ENCODE data around the gene GINS2.

- no peak for TF ChIP-seq ELF1 (IDR thresholded peaks at IDR 0.05; ENCODE audit: borderline replicate concordance, low read depth)
- TF ChIP-seq CTCF (IDR thresholded peaks at IDR 0.05 in 2 of 3, conservative IDR thresholded peaks at IDR 0.05 in 1 of 3; ENCODE audit: borderline replicate concordance in 1 of 3, insufficient read depth in 1 of 3, low read depth in 2 of 3, low read length in 2 of 3): no peak
- TF ChIP-seq EZH2 (IDR thresholded peaks at IDR 0.05): no peak
- no peak for TF ChIP-seq SIN3A (IDR thresholded peaks at IDR 0.05; ENCODE audit: low read depth)
Measured at GRCh38 chr16:85636234-85636812, 52.4 kb downstream of the GINS2 start.
